ENCODE data around the gene RGS9BP. TPM values are rescaled to one million over a fixed set of nuclear protein-coding genes. Genes with fewer than 3 reads are reported as not detected.
"Not testable (repeated sequence)": the region's sequence is repeated elsewhere in the genome, so short reads cannot be mapped to it uniquely, and the experiment has no call there.

RGS9BP gene
- total and polyA plus RNA-seq, 7 donors, result 0.04 to 0.82 (median 0.32) TPM; not detected in 3

- DNase-seq, result no peak
- WGBS, 2 donors, result 92 to 93% methylated on average over 5 of the region's 5 CpGs
- H3K36me3 ChIP-seq, result peaks cover 0 to 64% (median 6%) of the 10 kb centered on the region in 4 donors
- H3K9me3 ChIP-seq, result peaks cover 0 to 4% (median 4%) of the 10 kb centered on the region in 4 donors
- H3K4me1 ChIP-seq, result no peaks in the 10 kb centered on the region
- no peaks in the 10 kb centered on the region for H3K27me3 ChIP-seq
- intact Hi-C loops (cut with DNase I), result no loop called here
- H3K4me3 ChIP-seq, result no peak overlapping the region
- no peak overlapping the region for H3K27ac ChIP-seq
- TF ChIP-seq EP300 (IDR thresholded peaks at IDR 0.05), result no peak
- no peak for TF ChIP-seq POLR2AphosphoS5 (IDR thresholded peaks at IDR 0.05)
- TF ChIP-seq POLR2A (IDR thresholded peaks at IDR 0.05), result no peak
- TF ChIP-seq CTCF (IDR thresholded peaks at IDR 0.05), result no peak
These were observed 33.4 kb downstream of the RGS9BP start for GRCh38 chr19:32709032-32709431.

- intact Hi-C loops (cut with DNase I), result no loop called here
- Histone ChIP-seq H3K4me3 (no peak overlapping the region), H3K27ac (no peak overlapping the region), H3K9me3 (no peaks in the 10 kb centered on the region), H3K4me1 (no peaks in the 10 kb centered on the region), H3K27me3 (no peaks in the 10 kb centered on the region), H3K36me3 (peaks cover 3 to 60% (median 4%) of the 10 kb centered on the region in 4 donors)
- no peak for TF ChIP-seq POLR2AphosphoS5 (IDR thresholded peaks at IDR 0.05)
- TF ChIP-seq CTCF (IDR thresholded peaks at IDR 0.05), result no peak
- TF ChIP-seq POLR2A (IDR thresholded peaks at IDR 0.05), result no peak
- no peak for TF ChIP-seq EP300 (IDR thresholded peaks at IDR 0.05)
- no peak for DNase-seq
- 92 to 95% methylated on average over 6 of the region's 6 CpGs for WGBS, 2 donors
These were observed 36.1 kb downstream of the RGS9BP start for GRCh38 chr19:32711747-32712146.

- H3K9me3 ChIP-seq; H3K4me3 ChIP-seq; H3K27ac ChIP-seq; DNase-seq; intact Hi-C loops (cut with DNase I); H3K27me3 ChIP-seq; H3K4me1 ChIP-seq: not testable (repeated sequence)
- 97% methylated on average over 7 of the region's 7 CpGs for WGBS, 2 donors
- peaks cover 0 to 40% (median 4%) of the 10 kb centered on the region in 4 donors for H3K36me3 ChIP-seq
These were observed 40.6 kb downstream of the RGS9BP start for GRCh38 chr19:32716203-32716602.

GRCh38 chr19:32717496-32717895, 41.8 kb downstream of the RGS9BP start:
- Histone ChIP-seq H3K27me3 (no peaks in the 10 kb centered on the region), H3K9me3 (no peaks in the 10 kb centered on the region), H3K27ac (no peak overlapping the region), H3K4me3 (no peak overlapping the region), H3K36me3 (peaks cover 0 to 28% (median 4%) of the 10 kb centered on the region in 4 donors), H3K4me1 (no peaks in the 10 kb centered on the region)
- DNase-seq, result no peak
- 83 to 92% methylated on average over 5 of the region's 5 CpGs for WGBS, 2 donors
- intact Hi-C loops (cut with DNase I), result no loop called here
- TF ChIP-seq POLR2AphosphoS5 (IDR thresholded peaks at IDR 0.05), result no peak
- TF ChIP-seq POLR2A (IDR thresholded peaks at IDR 0.05), result no peak

- no peak for DNase-seq
- 81 to 92% methylated on average over 7 of the region's 7 CpGs for WGBS, 2 donors
- TF ChIP-seq EP300 (IDR thresholded peaks at IDR 0.05) (no peak), CTCF (IDR thresholded peaks at IDR 0.05) (no peak), POLR2A (IDR thresholded peaks at IDR 0.05) (no peak), POLR2AphosphoS5 (IDR thresholded peaks at IDR 0.05) (no peak)
- H3K9me3 ChIP-seq, result no peaks in the 10 kb centered on the region
- no peaks in the 10 kb centered on the region for H3K4me1 ChIP-seq
- H3K36me3 ChIP-seq, result peaks cover 0 to 20% (median 2%) of the 10 kb centered on the region in 4 donors
- H3K27ac ChIP-seq, result no peak overlapping the region
- no peak overlapping the region for H3K4me3 ChIP-seq
- intact Hi-C loops (cut with DNase I), result no loop called here
- H3K27me3 ChIP-seq, result no peaks in the 10 kb centered on the region
These were observed 42.6 kb downstream of the RGS9BP start for GRCh38 chr19:32718286-32718685.

- no peak within 1 kb of the TSS for H3K27ac ChIP-seq
- no peak within 1 kb of the TSS for H3K4me3 ChIP-seq
- H3K36me3 ChIP-seq, result peaks cover 0 to 7% (median 2%) of the 10 kb centered on the region in 4 donors
- H3K4me1 ChIP-seq, result no peaks in the 10 kb centered on the region
- no peaks in the 10 kb centered on the region for H3K9me3 ChIP-seq
- TF ChIP-seq EP300 (IDR thresholded peaks at IDR 0.05) (no peak), CTCF (IDR thresholded peaks at IDR 0.05) (no peak), POLR2AphosphoS5 (IDR thresholded peaks at IDR 0.05) (no peak), POLR2A (IDR thresholded peaks at IDR 0.05) (no peak)
- no peaks in the 10 kb centered on the region for H3K27me3 ChIP-seq
- intact Hi-C loops (cut with DNase I), result no loop called here
- no peak for DNase-seq
- 93 to 96% methylated on average over 44 of the region's 44 CpGs for WGBS, 2 donors
These were observed 44.0 kb downstream of the RGS9BP start, which contains the start of gene TDRD12 for GRCh38 chr19:32719611-32720059. Gene TDRD12, plus strand, starts transcription at chr19:32719767. Its CDS starts 306 bp downstream, at chr19:32720073.
